ENCODE results near the gene KLHL30. TPM values are rescaled to one million over a fixed set of nuclear protein-coding genes. Genes with fewer than 3 reads are reported as not detected.
A peak's percentile ranks its signal among the peaks of the same experiment; 100 is the strongest.

KLHL30 gene
- total RNA-seq, 1 experiment from 2014 or later, result not detected

DNA sequence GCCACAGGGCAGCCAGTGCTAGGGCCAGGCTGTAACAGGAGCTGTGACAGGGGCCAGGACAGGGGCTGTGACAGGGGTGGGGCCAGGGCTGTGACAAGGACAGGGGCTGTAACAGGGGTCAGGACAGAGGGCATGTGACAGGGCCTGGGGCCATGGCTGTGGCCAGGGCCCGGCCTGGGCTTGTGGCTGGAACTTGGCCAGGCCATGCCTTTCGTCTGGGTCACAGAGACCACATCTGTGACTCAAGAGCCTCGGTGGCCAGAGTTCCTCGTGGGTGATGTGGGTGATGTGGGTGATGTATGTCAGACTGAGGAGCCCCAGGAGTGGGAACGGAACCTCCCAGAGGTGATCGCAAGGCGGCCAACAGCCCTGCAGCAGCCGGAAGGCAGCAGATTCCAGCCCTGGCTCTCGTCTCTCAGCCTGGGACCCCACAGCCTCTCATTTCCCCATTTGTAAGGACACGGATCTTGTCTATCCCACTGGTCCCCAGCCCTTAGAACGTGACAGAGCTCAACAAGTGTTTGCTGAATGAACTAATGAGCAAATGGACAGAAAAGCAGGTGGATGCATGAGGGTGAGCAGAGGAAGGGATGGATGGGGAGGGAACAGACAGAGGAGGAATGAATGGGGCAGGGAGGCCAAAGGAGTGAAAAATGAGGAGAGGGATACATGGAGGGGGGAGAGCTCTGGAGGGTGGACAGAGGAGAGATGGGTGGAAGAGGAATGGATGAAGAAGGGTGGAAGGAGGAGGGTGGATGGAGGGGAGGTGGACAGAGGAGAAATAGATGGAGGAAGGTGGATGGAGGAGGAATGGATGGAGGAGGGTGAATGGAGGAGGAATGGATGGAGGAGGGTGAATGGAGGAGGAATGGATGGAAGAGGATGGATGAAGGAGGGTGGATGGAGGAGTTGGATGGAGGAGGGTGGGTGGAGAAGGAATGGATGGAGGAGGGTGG lies 21.0 kb upstream of the KLHL30 start:
- no peak for DNase-seq (ENCODE audit: low read depth)

DNA sequence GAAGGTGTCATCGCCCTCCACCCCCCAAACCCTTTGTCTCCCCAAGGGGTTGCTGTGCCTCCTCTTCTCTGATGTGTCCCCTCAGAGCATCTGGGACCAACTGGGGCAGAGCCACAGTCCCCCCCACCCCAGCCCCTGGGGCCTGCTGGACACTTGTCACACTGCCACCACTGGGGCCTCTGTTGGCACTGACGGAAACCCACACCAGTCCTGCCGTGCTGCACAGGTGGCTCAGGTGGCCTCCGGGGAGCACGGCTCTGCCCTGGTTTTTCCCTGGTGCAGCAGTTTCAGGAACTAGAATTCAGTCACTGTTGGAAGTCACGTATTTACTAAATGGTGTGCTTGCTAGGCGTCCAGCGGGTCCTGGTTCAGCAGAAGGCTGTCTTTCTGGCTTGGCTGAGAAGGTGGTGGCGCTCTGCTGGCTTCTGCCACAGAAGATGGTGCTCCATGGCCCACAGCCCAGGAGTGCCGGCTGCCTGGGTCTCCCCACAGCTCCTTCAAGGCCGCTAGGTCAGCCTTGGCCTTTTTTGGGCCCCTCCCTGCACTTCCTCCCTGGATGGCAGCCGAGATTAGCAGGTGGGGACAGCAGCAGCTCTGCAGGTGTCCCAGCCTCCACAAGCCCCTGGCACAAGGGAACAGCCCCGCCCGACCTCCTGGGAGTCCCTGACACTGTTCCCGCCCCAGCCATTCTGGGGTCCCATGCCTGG lies 18.6 kb upstream of the KLHL30 start:
- DNase-seq (ENCODE audit: low read depth), result no peak

DNA sequence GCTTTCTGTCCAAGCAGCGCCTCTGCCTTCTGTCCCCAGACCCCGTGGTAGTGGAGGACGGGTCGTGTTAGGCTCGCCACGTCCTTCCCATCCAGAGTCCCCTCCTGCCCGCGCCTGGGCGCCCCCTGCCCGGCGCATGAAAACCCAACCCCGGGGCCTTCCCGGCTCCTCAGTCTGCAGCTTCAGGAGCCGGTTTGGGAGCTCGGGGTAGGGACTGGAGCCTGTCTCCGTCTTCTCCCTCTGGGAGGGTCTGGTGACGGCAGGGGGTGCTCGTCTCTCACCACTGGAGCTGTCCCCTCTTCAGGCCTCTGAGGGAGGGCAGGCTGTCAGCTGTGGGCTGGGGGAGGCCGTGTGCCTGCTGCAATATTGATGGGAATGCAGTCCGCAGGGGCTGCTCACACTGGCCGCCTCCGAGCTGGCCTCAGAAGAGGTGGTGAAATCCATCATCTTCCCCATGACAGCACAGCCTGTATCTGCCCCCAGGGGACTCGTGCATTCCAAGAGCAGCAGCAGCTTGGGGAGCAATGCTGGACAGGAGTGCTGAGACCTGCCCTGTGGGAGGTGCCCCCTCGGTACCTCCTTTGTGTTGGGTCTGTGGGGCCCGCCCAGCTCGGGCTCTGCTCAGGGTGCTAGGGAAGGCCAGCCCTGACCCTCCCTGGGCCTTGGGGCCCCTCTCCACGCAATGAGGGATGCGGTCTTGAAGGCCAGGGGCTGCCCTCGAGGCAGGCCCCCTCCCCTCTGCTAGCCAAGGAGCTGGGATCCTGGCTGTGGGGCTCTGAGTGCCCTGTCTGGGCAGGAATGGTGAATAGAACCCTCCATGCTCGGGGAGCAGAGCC lies 17.8 kb upstream of the KLHL30 start:
- DNase-seq (ENCODE audit: low read depth), result no peak

DNA sequence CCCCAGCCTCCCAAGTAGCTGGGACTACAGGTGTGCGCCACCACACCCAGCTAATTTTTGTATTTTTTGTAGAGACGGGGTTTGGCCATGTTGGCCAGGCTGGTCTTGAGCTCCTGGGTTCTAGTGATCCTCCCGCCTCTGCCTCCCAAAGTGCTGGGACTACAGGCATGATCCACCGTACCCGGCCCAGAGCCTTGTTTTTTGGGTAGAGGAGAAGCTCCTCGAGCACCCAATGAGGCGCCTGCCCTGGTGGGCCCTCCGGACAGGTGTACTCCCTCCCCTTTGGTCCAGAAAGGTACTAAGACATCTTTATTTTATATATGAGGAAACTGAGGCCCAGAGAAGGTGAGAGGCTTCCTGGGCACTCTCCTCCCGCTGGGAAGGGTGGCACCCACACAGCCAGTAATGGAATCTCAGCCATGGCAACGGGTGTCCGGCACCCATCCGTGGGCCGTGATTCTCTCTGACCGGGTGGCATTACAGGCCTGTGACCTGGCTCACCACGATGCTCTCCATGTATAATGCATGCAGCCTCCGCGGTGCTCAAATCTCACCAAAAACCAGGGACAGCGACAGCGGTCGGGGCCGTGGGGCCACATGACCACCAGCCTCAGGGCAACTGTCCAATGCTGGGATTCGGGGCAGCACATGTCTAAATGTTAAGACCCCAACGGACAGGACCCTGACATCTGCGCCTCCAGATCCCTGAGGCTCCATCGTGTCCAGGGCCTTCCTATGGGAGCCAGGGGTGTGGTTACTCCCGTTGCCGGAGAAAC lies 16.8 kb upstream of the KLHL30 start:
- no peak for DNase-seq (ENCODE audit: low read depth)

DNA sequence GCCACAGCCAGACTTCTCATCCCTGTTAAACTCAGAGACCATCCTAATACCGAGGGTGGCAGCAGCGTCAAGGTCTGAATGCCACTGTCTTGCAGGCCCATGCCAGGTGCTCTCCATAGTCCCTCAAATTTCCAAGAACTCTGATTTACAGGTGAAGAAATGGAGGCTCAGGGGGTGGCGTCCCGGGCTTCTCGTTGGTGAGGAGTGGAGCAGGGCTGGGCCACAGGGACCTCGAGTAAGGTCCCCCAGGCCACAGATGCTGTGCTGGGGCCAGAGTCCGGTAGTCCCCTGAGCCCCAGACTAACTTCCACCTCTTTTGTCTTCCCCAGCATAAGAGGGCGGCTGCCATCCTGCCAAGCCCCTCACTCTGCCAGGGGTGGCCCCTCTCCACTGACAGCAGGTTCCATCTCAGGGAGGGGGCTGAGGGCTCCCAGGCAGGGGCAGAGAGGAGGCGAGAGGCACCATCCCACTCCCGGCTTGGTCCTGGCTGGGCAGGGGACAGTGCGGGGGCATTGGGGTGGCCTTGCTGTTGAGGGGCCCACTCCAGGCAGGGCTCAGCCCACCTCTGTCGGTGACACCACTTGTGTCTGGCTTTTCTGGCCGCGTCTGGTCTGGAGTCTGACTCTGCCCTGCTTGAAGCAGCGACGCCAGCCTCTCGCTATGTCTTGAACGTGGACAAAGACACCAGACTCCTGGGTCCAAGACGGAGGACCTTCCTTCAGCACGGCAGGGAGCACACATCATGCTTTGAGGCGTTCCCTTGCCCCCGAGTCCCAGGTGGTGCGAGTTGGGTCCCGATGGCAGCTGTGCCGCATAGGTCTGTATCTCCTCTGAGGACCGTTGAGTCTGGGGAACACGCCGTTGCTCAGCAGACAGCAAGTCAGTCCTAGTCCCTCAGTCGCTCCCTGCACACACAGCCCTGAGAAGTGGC lies 15.9 kb upstream of the KLHL30 start:
- DNase-seq (ENCODE audit: low read depth), result no peak

DNA sequence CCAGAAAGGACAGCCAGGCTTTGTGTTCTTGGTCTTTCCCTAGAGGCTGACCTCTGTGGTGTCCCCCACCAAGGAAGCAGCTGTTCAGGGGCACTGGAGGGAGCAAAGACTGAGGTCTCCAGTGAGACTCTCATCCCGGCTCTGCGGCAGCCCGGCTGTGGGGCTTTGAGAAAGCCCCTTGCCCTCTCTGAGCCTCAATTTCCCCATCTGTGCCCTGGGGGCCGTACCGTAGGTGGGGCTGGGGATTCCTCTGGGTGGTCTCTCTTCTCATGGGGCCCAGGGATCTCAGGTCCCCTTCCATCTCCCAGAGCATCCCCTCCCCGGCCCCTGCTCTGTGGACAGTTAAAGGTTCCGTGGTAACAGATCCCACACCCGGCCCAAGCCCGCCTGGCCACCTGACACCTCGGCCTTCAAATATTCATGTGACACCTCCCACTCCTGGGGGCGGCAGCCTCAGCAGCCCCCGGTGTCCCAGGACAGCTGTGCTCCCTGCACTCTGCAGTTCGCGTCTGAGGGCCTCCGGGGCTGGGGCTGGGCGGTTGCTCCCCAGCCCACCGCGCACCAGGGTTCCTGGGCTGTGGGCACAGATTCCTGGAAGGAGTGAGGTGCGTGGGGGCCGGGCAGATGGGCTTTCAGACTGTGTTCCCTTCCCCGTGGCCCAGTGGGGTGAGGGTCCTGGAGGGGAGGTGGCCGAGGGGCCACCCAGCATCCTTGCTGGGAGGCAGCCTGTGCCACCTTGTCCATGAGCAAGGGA lies 15.1 kb upstream of the KLHL30 start:
- no peak for DNase-seq (ENCODE audit: low read depth)

DNA sequence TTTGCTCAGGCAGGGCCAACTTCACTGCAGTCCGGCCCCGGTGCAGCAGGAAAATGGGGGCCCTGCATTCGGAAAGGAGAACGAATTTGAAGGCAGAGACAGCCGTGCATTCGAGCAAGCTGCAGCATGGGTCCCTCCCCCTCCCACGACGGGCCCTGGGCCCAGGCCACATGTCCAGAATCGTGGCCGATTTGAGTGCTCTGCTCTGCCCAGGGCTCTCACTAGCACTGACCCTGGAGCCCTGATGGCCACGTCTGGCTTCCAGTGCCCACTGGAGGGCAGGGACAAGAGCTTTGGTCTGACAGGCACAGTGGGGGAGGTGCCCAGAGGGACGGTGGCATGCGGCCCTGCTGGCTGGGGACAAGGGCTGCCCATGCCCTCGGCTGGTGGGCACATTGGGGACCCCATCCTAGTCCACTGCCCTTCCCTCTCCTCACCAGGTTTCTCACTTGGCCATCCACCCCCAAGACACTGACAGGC lies 14.4 kb upstream of the KLHL30 start:
- no peak for DNase-seq (ENCODE audit: low read depth)

DNA sequence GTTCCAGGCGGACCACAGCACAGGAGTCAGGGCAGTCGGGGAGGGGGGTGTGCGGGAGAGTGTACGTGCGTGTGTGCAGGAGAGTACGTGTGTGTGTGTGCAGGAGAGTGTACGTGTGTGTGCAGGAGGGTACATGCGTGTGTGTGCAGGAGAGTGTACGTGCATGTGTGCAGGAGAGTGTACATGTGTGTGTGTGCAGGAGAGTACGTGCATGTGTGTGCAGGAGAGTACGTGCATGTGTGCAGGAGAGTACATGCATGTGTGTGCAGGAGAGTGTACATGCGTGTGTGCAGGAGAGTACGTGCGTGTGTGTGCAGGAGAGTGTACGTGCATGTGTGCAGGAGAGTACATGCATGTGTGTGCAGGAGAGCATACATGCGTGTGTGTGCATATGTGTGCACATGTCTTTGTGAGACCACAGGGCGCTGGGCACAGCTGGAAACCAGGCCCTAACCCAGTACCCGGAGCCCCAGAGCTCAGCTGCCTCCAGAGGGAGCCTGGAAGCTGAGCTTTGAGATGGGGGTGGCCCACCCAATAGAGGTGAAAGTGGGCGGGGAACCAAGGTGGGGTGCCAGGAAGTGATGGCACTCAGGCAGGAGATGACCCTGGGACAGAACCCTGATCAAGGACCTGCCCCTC lies 13.9 kb upstream of the KLHL30 start:
- no peak for DNase-seq (ENCODE audit: low read depth)

DNA sequence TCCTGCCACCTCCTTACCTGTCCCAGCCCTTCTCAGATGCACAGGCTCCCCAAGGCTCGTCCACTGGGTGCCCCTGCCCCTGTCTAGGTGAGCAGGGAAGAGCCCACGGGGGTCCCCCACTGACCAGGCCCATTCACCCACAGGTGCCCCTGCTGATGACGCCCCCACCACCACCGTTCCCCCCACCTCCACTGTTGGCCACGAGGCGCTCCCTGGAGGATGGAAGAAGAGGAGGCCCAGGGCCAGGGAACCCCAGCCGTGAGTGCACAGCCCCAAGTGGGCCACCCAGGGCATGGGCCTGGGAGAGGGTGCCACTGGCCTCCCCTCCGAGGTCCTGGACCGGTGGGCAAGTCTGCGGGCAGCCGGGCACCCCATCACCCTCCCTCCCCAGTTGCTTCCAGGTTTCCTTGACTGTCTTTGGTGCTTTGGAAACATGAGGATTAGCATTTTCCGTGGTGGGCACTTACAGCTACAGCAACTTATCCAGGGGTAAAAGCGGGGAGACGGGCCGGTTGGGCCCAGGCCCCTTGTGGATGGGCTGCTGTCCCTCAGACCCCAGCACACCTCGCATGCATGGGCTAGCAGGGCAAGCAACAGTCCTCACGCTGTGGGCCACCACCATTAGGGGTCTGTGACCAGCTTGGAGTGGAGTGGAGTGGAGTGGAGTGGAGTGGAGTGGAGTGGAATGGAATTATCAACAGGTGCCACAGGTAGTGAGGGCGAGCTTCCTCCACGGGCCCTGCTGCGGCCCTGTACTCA lies 13.2 kb upstream of the KLHL30 start:
- no peak for DNase-seq (ENCODE audit: low read depth)

DNA sequence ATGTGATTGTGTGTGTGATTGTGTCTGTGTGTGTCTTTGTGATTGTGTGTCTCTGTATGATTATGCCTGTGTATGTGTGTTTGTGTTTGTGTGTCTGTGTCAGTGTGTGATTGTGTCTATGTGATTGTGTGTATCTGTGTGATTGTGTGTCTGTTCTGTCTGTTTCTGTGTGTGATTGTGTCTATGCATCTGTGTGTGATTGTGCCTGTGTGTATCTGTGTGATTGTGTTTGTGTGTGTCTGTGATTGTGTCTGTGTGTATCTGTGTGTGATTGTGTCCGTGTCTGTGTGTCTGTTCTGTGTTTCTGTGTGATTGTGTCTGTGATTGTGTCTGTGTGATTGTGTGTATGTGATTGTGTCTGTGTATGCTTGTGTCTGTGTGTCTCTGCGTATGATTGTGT lies 12.1 kb upstream of the KLHL30 start:
- DNase-seq (ENCODE audit: low read depth), result no peak

DNA sequence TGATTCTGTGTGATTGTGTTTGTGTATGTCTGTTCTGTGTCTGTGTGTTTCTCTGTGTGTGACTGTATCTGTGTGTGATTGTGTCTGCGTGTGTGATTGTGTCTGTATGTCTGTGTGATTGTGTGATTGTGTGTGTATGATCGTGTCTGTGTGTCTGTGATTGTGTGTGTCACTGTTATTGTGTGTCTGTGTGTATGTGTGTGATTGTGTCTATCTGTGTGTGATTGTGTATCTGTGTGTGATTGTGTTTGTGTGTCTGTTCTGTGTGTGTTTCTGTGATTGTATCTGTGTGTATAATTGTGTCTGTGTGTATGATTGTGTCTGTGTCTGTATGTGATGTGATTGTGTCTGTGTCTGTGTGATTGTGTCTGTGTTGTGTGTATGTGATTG lies 11.7 kb upstream of the KLHL30 start:
- DNase-seq (ENCODE audit: low read depth), result no peak

DNA sequence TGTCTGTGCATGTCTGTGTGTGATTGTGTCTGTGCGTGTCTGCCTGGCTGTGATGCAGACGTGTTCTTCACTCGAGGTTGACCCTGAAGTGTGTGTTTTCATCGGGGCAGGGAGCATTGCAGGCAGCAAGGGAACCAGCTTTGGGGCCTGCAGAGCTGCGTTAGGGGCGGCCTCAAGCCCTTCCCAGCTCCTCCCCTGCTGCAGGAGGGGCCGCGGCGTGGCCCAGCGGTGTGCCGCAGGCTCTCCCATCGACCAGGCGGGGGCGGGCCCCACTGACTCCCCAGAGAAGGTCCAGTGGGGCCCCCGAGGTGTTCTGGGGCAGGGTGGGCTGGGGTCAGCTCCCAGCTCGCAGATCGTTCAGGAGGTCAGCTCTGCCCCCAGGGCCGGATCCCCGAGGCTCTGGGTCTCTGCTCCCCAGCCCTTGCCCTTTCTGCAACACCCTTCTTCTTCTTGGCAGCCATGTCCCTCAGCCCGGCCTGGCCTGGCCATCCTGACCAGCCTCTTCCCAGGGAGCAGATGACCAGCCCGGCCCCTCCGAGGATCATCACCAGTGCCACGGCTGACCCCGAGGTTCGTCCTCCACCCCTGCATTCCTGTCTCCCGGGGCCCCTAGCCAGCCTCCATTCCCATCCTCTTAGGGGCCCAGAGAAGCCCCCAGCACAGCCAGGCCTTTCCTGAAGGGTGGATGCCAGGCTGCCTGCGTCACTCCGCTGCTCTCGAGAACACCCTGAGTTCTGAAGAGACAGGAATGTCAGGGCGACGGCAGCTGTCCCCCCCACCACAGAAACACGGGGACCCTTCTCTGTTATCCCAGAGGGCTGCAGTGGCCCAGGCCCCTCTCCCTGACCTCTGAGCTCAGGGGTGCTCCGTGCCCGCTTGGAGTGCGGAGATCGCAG lies 11.1 kb upstream of the KLHL30 start:
- peak; percentile 68 for DNase-seq (ENCODE audit: low read depth)

DNA sequence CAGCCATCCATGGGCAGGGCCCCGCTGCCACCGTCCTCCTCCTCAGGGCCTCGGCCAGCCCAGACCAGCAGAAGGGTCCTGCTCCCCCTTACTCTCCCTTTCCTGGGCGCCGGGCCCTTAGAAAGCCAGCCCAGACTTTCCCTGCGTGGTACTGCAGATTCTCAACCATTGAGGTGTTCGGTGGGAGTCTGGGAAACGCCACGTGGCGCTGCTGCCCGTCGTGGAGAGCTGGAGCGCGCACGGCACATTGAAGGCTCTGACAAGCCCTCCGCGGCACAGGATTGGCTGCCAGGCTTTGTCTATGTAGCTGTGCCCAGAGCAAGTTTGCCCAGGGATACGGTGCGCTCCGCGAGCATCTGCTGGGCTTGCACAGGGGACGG lies 10.4 kb upstream of the KLHL30 start:
- DNase-seq (ENCODE audit: low read depth), result no peak

DNA sequence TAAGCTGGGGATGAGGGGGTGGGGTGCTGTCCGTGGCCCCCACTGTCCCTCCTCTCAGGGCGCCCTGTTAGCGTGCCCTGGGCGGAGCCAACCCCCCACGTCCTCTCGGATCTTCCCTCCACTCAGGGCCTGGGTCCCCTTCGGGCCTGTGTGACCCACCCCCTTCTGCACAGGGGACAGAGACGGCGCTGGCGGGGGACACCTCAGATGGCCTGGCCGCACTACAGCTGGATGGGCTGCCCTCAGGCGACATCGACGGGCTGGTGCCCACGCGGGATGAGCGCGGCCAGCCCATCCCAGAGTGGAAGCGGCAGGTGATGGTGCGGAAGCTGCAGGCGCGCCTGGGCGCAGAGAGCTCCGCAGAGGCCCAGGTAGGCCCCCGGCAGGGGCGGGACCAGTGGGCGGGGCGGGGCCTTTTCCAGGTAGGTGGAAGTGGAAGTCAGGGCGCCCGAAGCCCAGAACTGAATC lies 9.9 kb upstream of the KLHL30 start:
- DNase-seq (ENCODE audit: low read depth), result no peak

DNA sequence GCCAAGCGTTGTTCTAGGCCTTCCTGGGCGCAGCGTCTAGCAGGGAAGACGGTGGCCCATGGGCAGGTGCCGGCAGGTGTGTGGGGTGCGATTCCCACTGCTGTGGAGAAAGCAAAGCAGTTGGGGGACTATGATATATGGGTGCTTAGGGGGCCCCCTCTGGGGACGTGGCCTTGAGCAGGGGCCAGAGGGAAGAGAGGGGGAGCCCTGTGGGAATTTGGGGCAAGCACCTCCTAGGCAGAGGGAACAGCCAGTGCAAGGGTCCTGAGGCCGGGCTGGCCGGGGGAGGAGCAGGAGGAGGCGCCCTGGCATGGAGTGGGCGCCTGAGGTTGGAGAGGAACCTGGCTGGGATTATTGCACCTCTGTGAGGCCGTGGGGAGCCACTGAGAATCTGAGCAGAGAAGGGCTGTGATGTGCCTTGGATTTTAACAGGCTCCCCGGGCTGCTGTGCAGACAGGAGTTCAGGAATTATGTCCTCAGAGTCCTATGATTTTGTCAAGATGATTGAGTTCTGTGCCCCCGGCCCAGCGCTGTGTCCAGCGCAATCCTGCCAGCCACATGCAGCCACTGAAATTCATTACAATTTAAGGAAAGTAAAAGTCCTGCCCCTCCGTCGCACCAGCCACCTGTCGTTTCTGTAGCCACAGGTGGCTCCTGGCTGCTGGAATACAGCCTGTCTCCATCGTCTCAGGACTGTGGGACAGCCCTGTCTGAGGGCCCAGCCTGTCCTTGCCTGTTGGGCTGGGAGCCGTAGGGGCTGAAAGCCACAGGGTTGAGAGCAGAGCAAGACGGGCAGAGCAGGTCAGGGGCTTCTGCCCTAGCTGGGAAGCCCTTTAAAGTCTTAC lies 9.1 kb upstream of the KLHL30 start:
- DNase-seq (ENCODE audit: low read depth), result no peak
